IMR-90 (cell line): ENCODE data around the gene BSND. TPM values are rescaled to one million over a fixed set of nuclear protein-coding genes. Genes with fewer than 3 reads are reported as not detected.
A peak's percentile ranks its signal among the peaks of the same experiment; 100 is the strongest.

Source experiments
- ATAC-seq: fragments of 200-7000 bp; cut with Tn5 transposase; 2 replicates; pipeline ENCODE4 v1.9.1; 2020; ENCODE audit warnings: low read depth, mild to moderate bottlenecking, moderate library complexity
- BruUV-seq: library from RNA; stranded (reverse); fragments of 400-500 nt; replicated peaks from 2 replicates; lab custom pipeline; 2021; lab: Mats Ljungman, UMichigan
- CTCF ChIA-PET: fragments of 300-600 bp; formaldehyde crosslinking; extraction: SDS; loops from one replicate; lab custom pipeline; 2021; ENCODE audit warnings: antibody characterized with exemption; lab: Yijun Ruan, JAX
- POLR2A ChIA-PET: fragments of 300-600 bp; sonication (Branson Sonifier 250); formaldehyde crosslinking; loops from one replicate; lab custom pipeline; 2022; ENCODE audit warnings: antibody characterized with exemption; ENCODE audit not compliant: unreplicated experiment; lab: Charles Lee
- DNase-seq: peaks from one replicate; pipeline ENCODE4 v3.0.0; 2013
- H2AFZ ChIP-seq: replicated peaks from 2 replicates; pipeline ENCODE3; 2013; ENCODE audit warnings: low read length, mild to moderate bottlenecking; ENCODE audit not compliant: poor library complexity
- H2AK5ac ChIP-seq: 2 replicates; pipeline ENCODE4 v1.6.1; 2013; ENCODE audit warnings: low read depth, low read length, inconsistent platforms
- H2AK9ac ChIP-seq: replicated peaks from 2 replicates; pipeline ENCODE3; 2013; ENCODE audit warnings: mild to moderate bottlenecking, low read depth, low read length, moderate library complexity; ENCODE audit not compliant: poor library complexity
- H2BK120ac ChIP-seq: 2 replicates; pipeline ENCODE4 v1.6.1; 2013; ENCODE audit warnings: low read depth, low read length, inconsistent platforms
- H2BK15ac ChIP-seq: 3 replicates; pipeline ENCODE4 v1.6.1; 2013; ENCODE audit warnings: low read depth, low read length, inconsistent platforms
- H2BK20ac ChIP-seq: 2 replicates; pipeline ENCODE4 v1.6.1; 2013; ENCODE audit warnings: low read depth, mild to moderate bottlenecking, inconsistent platforms, low read length, moderate library complexity
- H2BK5ac ChIP-seq: 2 replicates; pipeline ENCODE4 v1.6.1; 2013; ENCODE audit warnings: mild to moderate bottlenecking, low read depth, low read length, inconsistent platforms; ENCODE audit not compliant: poor library complexity, severe bottlenecking
- H3K14ac ChIP-seq: replicated peaks from 2 replicates; pipeline ENCODE4 v1.6.1; 2013; ENCODE audit warnings: low read depth, low read length, inconsistent platforms
- H3K18ac ChIP-seq: 2 replicates; pipeline ENCODE4 v1.6.1; 2013; ENCODE audit warnings: low read depth, low read length, control low read depth
- H3K23ac ChIP-seq: 2 replicates; pipeline ENCODE4 v1.6.1; 2013; ENCODE audit warnings: low read depth, low read length, inconsistent platforms
- H3K27ac ChIP-seq: 2 replicates; pipeline ENCODE4 v1.5.1; 2013; ENCODE audit warnings: mild to moderate bottlenecking, control low read depth, low read length; ENCODE audit not compliant: insufficient read depth
- H3K27me3 ChIP-seq: 2 replicates; pipeline ENCODE4 v1.6.1; 2013; ENCODE audit warnings: low read length; ENCODE audit not compliant: control insufficient read depth, insufficient read depth
- H3K36me3 ChIP-seq: 2 replicates; pipeline ENCODE4 v1.6.1; 2013; ENCODE audit warnings: low read length, mixed read lengths; ENCODE audit not compliant: control insufficient read depth, insufficient read depth
- H3K4ac ChIP-seq: 2 replicates; pipeline ENCODE4 v1.6.1; 2013; ENCODE audit warnings: low read depth, low read length, inconsistent platforms
- H3K4me1 ChIP-seq: 2 replicates; pipeline ENCODE4 v1.6.1; 2013; ENCODE audit warnings: low read length, mixed read lengths; ENCODE audit not compliant: control insufficient read depth, insufficient read depth
- H3K4me2 ChIP-seq: 2 replicates; pipeline ENCODE4 v1.6.1; 2013; ENCODE audit warnings: low read depth, mild to moderate bottlenecking, control low read depth, low read length, moderate library complexity
- H3K4me3 ChIP-seq: 2 replicates; pipeline ENCODE4 v1.5.1; 2013; ENCODE audit warnings: low read depth, mild to moderate bottlenecking, control low read depth, low read length, moderate library complexity; ENCODE audit not compliant: insufficient read depth
- H3K56ac ChIP-seq: 2 replicates; pipeline ENCODE4 v1.6.1; 2013; ENCODE audit warnings: low read length, inconsistent platforms; ENCODE audit not compliant: insufficient read depth; ENCODE audit errors: extremely low read depth
- H3K79me1 ChIP-seq, 2 experiments: 2 replicates each; pipeline ENCODE4 v1.6.1; 2013; ENCODE audit warnings: low read length in 2 of 2, inconsistent platforms in 1 of 2, low read depth in 1 of 2
- H3K9ac ChIP-seq: 2 replicates; pipeline ENCODE4 v1.6.1; 2013; ENCODE audit warnings: low read depth, low read length, control low read depth
- H3K9me1 ChIP-seq: 2 replicates; pipeline ENCODE4 v1.6.1; 2013; ENCODE audit warnings: low read length, inconsistent platforms; ENCODE audit not compliant: insufficient read depth
- H3K9me3 ChIP-seq: 2 replicates; pipeline ENCODE4 v1.6.1; 2013; ENCODE audit warnings: low read length; ENCODE audit not compliant: control insufficient read depth, insufficient read depth
- H4K20me1 ChIP-seq: 2 replicates; pipeline ENCODE4 v1.6.1; 2013; ENCODE audit warnings: low read length, inconsistent platforms; ENCODE audit not compliant: insufficient read depth
- H4K5ac ChIP-seq: 2 replicates; pipeline ENCODE4 v1.6.1; 2013; ENCODE audit warnings: mild to moderate bottlenecking, low read depth, low read length, control low read depth
- H4K8ac ChIP-seq, 2 experiments: 2 replicates each; pipeline ENCODE4 v1.6.1; 2013; ENCODE audit warnings: low read depth in 2 of 2, low read length in 2 of 2, control low read depth in 1 of 2, inconsistent platforms in 1 of 2
- H4K91ac ChIP-seq: 2 replicates; pipeline ENCODE4 v1.6.1; 2013; ENCODE audit warnings: low read depth, low read length, inconsistent platforms; ENCODE audit not compliant: insufficient read depth
- BHLHE40 ChIP-seq: fragments of 150-350 bp; IDR thresholded peaks from 2 replicates; pipeline ENCODE4 v1.6.1; 2016; ENCODE audit warnings: mild to moderate bottlenecking, low read depth, low read length
- MAFK ChIP-seq: IDR thresholded peaks from 2 replicates; pipeline ENCODE4 v1.6.1; 2012; ENCODE audit warnings: low read depth, low read length, improper control_type of control experiment
- NFE2L2 ChIP-seq: fragments of 150-350 bp; IDR thresholded peaks from 2 replicates; pipeline ENCODE4 v1.6.1; 2016; ENCODE audit warnings: low read depth, mild to moderate bottlenecking, low read length
- POLR2A ChIP-seq: IDR thresholded peaks from 2 replicates; pipeline ENCODE4 v1.6.1; 2012; ENCODE audit warnings: mild to moderate bottlenecking, low read depth, low read length
- SMC3 ChIP-seq: fragments of 150-350 bp; IDR thresholded peaks from 2 replicates; pipeline ENCODE4 v1.6.1; 2016; ENCODE audit warnings: low read depth, mild to moderate bottlenecking, antibody characterized with exemption, low read length, moderate library complexity
- WGBS, 2 experiments: methylation state at CpG; one replicate each; pipeline versions ENCODE4 v1.1.5 to v1.1.7; 2013; ENCODE audit warnings: missing lambda C conversion rate in 2 of 2; ENCODE audit not compliant: insufficient read length in 1 of 2; ENCODE audit errors: extremely low coverage in 2 of 2; 5-methylcytosine and 5-hydroxymethylcytosine counted together
- dilution Hi-C: fragments of 300-500 bp; cut with HindIII; formaldehyde crosslinking; loops from one replicate; pipeline ENCODE4 v1.14.3; 2018; ENCODE audit warnings: low sequenced_read_pairs; ENCODE audit not compliant: unreplicated experiment
- in situ Hi-C: fragments of 300-500 bp; cut with MboI; formaldehyde crosslinking; loops from 3 replicates; pipeline ENCODE4 v1.14.3; 2019; ENCODE audit warnings: low sequenced_read_pairs, inconsistent platforms, mixed read lengths
- intact Hi-C: fragments of 100-400 bp; cut with micrococcal nuclease; formaldehyde crosslinking; loops from 2 replicates; pipeline ENCODE4 v1.10.0; 2022
- polyA plus RNA-seq, 3 experiments: library from polyadenylated mRNA; depleted of rRNA; stranded (reverse); fragments of >200 nt; gene quantifications; 2 replicates each; pipeline ENCODE4 v1.2.3, GENCODE V29; 2012; ENCODE audit warnings: low replicate concordance in 1 of 3
- total RNA-seq: library from RNA; depleted of rRNA; stranded (reverse); fragments of >200 nt; gene quantifications from 2 replicates; pipeline ENCODE4 v1.2.3, GENCODE V29; 2012

BSND gene
- total and polyA plus RNA-seq, 2 of the 4 experiments (the other 2 are of a cell fraction): not detected

GRCh38 chr1:55005351-55006140 is 6.8 kb downstream of the BSND start:
- Histone ChIP-seq H2BK20ac (no peak overlapping the region), H4K8ac (no peak overlapping the region), H2BK5ac (no peak overlapping the region), H3K4me1 (peaks cover 3% of the 10 kb centered on the region), H3K36me3 (no peaks in the 10 kb centered on the region), H3K4me2 (no peak overlapping the region), H3K56ac (no peak overlapping the region), H2AK5ac (no peak overlapping the region), H4K5ac (no peak overlapping the region), H4K91ac (no peak overlapping the region), H3K9me1 (peaks cover 9% of the 10 kb centered on the region), H3K18ac (no peak overlapping the region), H2AFZ (no peak overlapping the region), H3K23ac (no peak overlapping the region), H3K4ac (no peak overlapping the region), H3K4me3 (no peak overlapping the region), H3K27me3 (peaks cover 28% of the 10 kb centered on the region), H4K20me1 (no peaks in the 10 kb centered on the region), H2BK120ac (no peak overlapping the region), H2AK9ac (no peak overlapping the region), H3K9ac (no peak overlapping the region), H3K79me1 (no peaks in the 10 kb centered on the region), H2BK15ac (no peak overlapping the region), H3K14ac (no peak overlapping the region), H3K27ac (no peak overlapping the region), H3K9me3 (peaks cover 4% of the 10 kb centered on the region; the same call in 1 of the 2 replicates)
- ATAC-seq: 0 out of 2 replicates have a peak, but pooled peaks have one; percentile 27
- in situ Hi-C loops (no loop called here), dilution Hi-C loops (no loop called here), intact Hi-C loops (no loop called here)
- CTCF ChIA-PET: no interaction called here
- no TSS peak for BruUV-seq
- DNase-seq: no peak
- TF ChIP-seq POLR2A (no peak), MAFK (no peak), BHLHE40 (no peak), NFE2L2 (no peak), SMC3 (no peak)
- WGBS, 2 experiments: 81% methylated on average over 4 of the region's 10 CpGs; no CpG with 5 or more reads in 1 of the 2 experiments
- POLR2A ChIA-PET: no interaction called here
